ENCODE measurements around the gene COL27A1. TPM values are rescaled to one million over a fixed set of nuclear protein-coding genes. Genes with fewer than 3 reads are reported as not detected.

The COL27A1 gene
- total RNA-seq, 1 experiment from 2014 or later, result 12.0 TPM

DNA sequence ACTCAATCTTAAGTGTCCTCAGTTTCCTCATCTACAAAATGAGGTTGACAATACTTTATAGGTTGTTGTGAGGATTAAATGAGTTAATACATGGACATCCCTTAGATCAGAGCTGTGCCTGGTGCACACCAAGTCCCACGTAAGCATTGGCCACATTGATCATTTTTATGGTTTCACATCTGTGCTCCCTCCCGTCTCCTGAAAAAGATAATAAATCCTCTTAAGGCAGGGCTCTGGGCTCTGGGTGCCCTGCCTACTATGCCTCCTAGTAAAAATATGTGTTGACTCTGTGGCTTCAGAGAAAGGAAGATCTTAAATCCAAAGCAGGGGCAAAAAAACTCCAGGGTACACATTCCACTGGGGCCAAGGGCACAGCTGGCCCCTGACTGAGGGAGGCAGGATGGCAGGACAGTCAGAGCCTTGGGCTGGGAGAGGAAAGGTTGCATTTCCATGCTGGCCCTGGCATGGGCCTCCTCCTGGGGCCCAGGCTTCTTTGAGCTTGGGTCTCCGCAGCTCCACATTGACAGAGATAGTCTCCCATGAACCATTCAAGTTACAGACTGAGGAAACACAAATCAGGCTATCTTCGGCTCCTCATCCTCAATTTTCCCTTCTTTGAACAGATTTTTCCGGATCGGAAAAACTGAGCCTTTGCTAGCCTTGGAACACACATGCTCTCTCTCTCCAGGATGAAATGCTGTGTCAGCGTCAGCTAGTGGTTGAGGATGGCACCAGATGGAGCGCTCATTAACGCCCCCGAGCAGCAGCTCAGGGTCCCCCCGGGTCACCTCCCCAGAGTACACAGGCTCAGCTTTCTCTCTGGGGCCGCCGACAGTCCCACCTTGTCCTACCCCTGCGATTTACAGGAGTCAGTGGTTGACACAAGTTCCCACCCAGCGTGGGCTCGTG, 33.9 kb upstream of the COL27A1 start:
- ChIA-PET RAD21 (ENCODE audit: low non-redundant PET in 1 of 2, low total read pairs in 2 of 2, uncharacterized antibody in 2 of 2, unreplicated experiment in 2 of 2) (no interaction called here), CTCF (no interaction called here), POLR2A (no interaction called here)
- ATAC-seq, result no peak
- Histone ChIP-seq H3K36me3 (ENCODE audit: control insufficient read depth in 1 of 2, insufficient read depth in 2 of 2, low read length in 2 of 2) (no peaks in the 10 kb centered on the region), H3K79me2 (ENCODE audit: insufficient read depth, low read length) (no peaks in the 10 kb centered on the region), H3K4me3 (replicated peaks in 1 of 2; ENCODE audit: low read depth in 1 of 2, low read length in 2 of 2) (no peak overlapping the region), H3K4me1 (ENCODE audit: control insufficient read depth in 1 of 2, insufficient read depth in 2 of 2, low read length in 2 of 2) (no peaks in the 10 kb centered on the region), H4K20me1 (ENCODE audit: insufficient read depth) (no peaks in the 10 kb centered on the region), H3K9me2 (ENCODE audit: insufficient read depth) (no peaks in the 10 kb centered on the region), H2AFZ (ENCODE audit: low read depth, low read length, poor library complexity, severe bottlenecking) (no peak overlapping the region), H3K9ac (ENCODE audit: low read length) (no peak overlapping the region), H3K4me2 (ENCODE audit: low read length) (no peak overlapping the region), H3K27ac (ENCODE audit: low read depth, low read length) (no peak overlapping the region), H3K27me3 (ENCODE audit: insufficient read depth, low read length) (peaks cover 9% of the 10 kb centered on the region; the same call in 1 of the 2 replicates), H3K9me3 (ENCODE audit: control insufficient read depth in 1 of 2, insufficient read depth in 1 of 2, low read depth in 1 of 2, low read length in 2 of 2) (no peaks in the 10 kb centered on the region)
- no peak for TF ChIP-seq ELF1 (IDR thresholded peaks at IDR 0.05; ENCODE audit: borderline replicate concordance, low read depth)
- TF ChIP-seq, protein P1, sequence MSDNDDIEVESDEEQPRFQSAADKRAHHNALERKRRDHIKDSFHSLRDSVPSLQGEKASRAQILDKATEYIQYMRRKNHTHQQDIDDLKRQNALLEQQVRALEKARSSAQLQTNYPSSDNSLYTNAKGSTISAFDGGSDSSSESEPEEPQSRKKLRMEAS (IDR thresholded peaks at IDR 0.05), result no peak
- TF ChIP-seq, protein P2, sequence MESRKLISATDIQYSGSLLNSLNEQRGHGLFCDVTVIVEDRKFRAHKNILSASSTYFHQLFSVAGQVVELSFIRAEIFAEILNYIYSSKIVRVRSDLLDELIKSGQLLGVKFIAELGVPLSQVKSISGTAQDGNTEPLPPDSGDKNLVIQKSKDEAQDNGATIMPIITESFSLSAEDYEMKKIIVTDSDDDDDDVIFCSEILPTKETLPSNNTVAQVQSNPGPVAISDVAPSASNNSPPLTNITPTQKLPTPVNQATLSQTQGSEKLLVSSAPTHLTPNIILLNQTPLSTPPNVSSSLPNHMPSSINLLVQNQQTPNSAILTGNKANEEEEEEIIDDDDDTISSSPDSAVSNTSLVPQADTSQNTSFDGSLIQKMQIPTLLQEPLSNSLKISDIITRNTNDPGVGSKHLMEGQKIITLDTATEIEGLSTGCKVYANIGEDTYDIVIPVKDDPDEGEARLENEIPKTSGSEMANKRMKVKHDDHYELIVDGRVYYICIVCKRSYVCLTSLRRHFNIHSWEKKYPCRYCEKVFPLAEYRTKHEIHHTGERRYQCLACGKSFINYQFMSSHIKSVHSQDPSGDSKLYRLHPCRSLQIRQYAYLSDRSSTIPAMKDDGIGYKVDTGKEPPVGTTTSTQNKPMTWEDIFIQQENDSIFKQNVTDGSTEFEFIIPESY (IDR thresholded peaks at IDR 0.05; ENCODE audit: extremely low read depth, insufficient replicate concordance, low read length), result no peak
- TF ChIP-seq, protein P3, sequence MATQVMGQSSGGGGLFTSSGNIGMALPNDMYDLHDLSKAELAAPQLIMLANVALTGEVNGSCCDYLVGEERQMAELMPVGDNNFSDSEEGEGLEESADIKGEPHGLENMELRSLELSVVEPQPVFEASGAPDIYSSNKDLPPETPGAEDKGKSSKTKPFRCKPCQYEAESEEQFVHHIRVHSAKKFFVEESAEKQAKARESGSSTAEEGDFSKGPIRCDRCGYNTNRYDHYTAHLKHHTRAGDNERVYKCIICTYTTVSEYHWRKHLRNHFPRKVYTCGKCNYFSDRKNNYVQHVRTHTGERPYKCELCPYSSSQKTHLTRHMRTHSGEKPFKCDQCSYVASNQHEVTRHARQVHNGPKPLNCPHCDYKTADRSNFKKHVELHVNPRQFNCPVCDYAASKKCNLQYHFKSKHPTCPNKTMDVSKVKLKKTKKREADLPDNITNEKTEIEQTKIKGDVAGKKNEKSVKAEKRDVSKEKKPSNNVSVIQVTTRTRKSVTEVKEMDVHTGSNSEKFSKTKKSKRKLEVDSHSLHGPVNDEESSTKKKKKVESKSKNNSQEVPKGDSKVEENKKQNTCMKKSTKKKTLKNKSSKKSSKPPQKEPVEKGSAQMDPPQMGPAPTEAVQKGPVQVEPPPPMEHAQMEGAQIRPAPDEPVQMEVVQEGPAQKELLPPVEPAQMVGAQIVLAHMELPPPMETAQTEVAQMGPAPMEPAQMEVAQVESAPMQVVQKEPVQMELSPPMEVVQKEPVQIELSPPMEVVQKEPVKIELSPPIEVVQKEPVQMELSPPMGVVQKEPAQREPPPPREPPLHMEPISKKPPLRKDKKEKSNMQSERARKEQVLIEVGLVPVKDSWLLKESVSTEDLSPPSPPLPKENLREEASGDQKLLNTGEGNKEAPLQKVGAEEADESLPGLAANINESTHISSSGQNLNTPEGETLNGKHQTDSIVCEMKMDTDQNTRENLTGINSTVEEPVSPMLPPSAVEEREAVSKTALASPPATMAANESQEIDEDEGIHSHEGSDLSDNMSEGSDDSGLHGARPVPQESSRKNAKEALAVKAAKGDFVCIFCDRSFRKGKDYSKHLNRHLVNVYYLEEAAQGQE (IDR thresholded peaks at IDR 0.05; ENCODE audit: low read depth), result no peak
- TF ChIP-seq, protein P4, sequence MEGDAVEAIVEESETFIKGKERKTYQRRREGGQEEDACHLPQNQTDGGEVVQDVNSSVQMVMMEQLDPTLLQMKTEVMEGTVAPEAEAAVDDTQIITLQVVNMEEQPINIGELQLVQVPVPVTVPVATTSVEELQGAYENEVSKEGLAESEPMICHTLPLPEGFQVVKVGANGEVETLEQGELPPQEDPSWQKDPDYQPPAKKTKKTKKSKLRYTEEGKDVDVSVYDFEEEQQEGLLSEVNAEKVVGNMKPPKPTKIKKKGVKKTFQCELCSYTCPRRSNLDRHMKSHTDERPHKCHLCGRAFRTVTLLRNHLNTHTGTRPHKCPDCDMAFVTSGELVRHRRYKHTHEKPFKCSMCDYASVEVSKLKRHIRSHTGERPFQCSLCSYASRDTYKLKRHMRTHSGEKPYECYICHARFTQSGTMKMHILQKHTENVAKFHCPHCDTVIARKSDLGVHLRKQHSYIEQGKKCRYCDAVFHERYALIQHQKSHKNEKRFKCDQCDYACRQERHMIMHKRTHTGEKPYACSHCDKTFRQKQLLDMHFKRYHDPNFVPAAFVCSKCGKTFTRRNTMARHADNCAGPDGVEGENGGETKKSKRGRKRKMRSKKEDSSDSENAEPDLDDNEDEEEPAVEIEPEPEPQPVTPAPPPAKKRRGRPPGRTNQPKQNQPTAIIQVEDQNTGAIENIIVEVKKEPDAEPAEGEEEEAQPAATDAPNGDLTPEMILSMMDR (IDR thresholded peaks at IDR 0.05 in 2 of 3, conservative IDR thresholded peaks at IDR 0.05 in 1 of 3; ENCODE audit: borderline replicate concordance in 1 of 3, insufficient read depth in 1 of 3, low read depth in 2 of 3, low read length in 2 of 3), result no peak
- TF ChIP-seq, protein P5, sequence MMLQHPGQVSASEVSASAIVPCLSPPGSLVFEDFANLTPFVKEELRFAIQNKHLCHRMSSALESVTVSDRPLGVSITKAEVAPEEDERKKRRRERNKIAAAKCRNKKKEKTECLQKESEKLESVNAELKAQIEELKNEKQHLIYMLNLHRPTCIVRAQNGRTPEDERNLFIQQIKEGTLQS (IDR thresholded peaks at IDR 0.05), result no peak
- no peak for TF ChIP-seq FOSL1 (IDR thresholded peaks at IDR 0.05; ENCODE audit: low read depth)
- intact Hi-C loops (cut with micrococcal nuclease), result no loop called here
- BruUV-seq (replicated peaks), result no TSS peak
- DNase-seq (ENCODE audit: low read depth, low spot score), result no peak

Measured in HCT116 (cell line).